ENCODE data around the gene GPC6. TPM values are rescaled to one million over a fixed set of nuclear protein-coding genes. Genes with fewer than 3 reads are reported as not detected.

The GPC6 gene
- total RNA-seq, 1 donor from 2014 or later = not detected

DNA sequence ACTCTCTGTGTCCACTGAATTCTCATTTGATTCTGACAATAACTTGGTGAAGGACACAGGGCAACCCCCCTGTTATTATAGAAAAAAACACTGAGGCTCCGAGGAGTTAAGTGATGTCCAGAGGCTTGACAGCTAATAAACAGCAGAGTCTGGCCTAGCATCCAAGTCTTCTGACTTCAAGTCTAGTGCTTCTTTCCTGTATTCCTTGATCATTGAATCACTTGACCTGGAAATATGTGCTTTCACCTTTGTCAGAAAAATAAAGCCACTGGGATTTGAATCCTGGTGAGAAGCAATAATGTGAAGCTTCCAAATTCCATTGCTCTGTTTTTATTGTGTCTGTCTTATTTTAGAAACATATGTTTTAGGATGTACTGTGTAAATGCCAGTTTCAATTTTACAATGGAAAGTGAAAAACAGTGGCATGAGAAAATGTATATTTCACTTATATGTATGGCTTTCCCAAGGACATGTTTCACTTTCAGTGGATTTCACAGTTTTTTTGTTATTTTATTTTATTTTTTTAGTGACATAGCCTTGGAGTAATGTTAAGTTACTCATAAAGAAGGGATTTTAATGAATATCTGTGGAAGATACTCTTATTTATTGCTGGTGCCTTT lies 190.2 kb downstream of the GPC6 start:
- no peak for ATAC-seq (ENCODE audit: low read depth)
- TF ChIP-seq, protein P1, sequence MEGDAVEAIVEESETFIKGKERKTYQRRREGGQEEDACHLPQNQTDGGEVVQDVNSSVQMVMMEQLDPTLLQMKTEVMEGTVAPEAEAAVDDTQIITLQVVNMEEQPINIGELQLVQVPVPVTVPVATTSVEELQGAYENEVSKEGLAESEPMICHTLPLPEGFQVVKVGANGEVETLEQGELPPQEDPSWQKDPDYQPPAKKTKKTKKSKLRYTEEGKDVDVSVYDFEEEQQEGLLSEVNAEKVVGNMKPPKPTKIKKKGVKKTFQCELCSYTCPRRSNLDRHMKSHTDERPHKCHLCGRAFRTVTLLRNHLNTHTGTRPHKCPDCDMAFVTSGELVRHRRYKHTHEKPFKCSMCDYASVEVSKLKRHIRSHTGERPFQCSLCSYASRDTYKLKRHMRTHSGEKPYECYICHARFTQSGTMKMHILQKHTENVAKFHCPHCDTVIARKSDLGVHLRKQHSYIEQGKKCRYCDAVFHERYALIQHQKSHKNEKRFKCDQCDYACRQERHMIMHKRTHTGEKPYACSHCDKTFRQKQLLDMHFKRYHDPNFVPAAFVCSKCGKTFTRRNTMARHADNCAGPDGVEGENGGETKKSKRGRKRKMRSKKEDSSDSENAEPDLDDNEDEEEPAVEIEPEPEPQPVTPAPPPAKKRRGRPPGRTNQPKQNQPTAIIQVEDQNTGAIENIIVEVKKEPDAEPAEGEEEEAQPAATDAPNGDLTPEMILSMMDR (IDR thresholded peaks at IDR 0.05) = no peak
- H3K4me1 Mint-ChIP-seq = no peaks in the 10 kb centered on the region
- H3K27me3 Mint-ChIP-seq = no peaks in the 10 kb centered on the region
- POLR2A ChIA-PET = no interaction called here
- H3K4me3 Mint-ChIP-seq = no peak overlapping the region
- H3K36me3 Mint-ChIP-seq (ENCODE audit: low read depth) = no peaks in the 10 kb centered on the region
- CTCF ChIA-PET = no interaction called here
- intact Hi-C loops (cut with micrococcal nuclease) = no loop called here
- no peak overlapping the region for H3K27ac Mint-ChIP-seq
- no peak for DNase-seq
- peaks cover 6% of the 10 kb centered on the region for H3K9me3 Mint-ChIP-seq

DNA sequence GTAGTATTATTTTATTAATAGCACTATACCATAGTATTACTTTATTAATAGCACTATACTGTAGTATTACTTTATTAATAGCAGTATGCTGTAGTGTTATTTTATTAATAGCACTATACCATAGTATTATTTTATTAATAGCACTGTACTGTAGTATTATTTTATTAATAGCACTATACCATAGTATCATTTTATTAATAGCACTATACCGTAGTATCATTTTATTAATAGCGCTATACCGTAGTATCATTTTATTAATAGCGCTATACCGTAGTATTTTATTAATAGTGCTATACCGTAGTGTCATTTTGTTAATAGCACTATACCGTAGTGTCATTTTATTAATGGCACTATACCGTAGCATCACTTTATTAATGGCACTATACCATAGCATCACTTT lies 191.8 kb downstream of the GPC6 start:
- intact Hi-C loops (cut with micrococcal nuclease) = no loop called here
- Mint-ChIP-seq H3K27me3 (no peaks in the 10 kb centered on the region), H3K4me3 (no peak overlapping the region), H3K4me1 (no peaks in the 10 kb centered on the region), H3K36me3 (ENCODE audit: low read depth) (no peaks in the 10 kb centered on the region), H3K27ac (no peak overlapping the region), H3K9me3 (peaks cover 6% of the 10 kb centered on the region)
- CTCF ChIA-PET = no interaction called here
- DNase-seq (no peak), ATAC-seq (ENCODE audit: low read depth) (no peak)
- TF ChIP-seq, protein P1 (IDR thresholded peaks at IDR 0.05) = no peak
- POLR2A ChIA-PET = no interaction called here

DNA sequence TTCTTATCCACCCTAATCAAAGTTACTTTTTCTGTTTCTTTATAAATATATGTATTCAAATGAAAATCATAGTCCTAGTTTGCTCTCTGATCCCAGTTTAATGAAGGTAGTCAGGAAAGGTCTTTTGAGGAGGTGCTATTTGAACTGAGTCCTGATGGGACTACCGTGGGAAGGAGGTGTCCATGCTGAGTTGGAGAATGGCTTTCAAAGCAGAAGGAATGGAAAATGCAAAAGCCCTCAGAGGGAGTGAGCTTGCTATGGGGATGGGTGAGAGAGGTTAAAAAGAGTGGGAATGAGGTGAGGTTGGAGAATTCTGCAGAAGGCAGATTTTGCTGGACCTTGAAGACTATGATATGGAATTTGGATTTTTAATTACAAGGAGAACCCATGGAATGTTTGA lies 193.6 kb downstream of the GPC6 start:
- H3K9me3 Mint-ChIP-seq = no peaks in the 10 kb centered on the region
- no peaks in the 10 kb centered on the region for H3K27me3 Mint-ChIP-seq
- H3K4me1 Mint-ChIP-seq = no peaks in the 10 kb centered on the region
- no peak overlapping the region for H3K27ac Mint-ChIP-seq
- no peaks in the 10 kb centered on the region for H3K36me3 Mint-ChIP-seq (ENCODE audit: low read depth)
- POLR2A ChIA-PET = no interaction called here
- CTCF ChIA-PET = no interaction called here
- no peak for ATAC-seq (ENCODE audit: low read depth)
- DNase-seq = no peak
- TF ChIP-seq, protein P1 (IDR thresholded peaks at IDR 0.05) = no peak
- intact Hi-C loops (cut with micrococcal nuclease) = no loop called here
- no peak overlapping the region for H3K4me3 Mint-ChIP-seq

DNA sequence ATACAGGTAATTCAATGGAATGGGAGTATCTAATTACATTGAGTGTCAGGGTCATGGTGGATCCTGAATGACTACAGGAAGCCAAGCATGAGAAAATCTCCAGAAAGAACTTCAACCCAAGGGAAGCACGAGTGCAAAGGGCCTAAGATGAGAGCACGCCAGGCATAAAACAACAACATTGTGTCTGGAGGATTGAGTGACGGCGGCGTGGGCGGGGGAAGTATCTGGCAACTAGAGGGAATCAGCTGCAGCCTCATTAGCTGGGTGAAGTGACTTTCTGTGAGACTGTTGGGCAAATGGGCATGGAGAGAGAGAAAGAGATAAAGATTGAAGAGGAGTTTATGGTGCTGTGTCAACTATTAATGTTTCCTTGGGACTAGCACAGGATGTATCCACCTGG lies 194.3 kb downstream of the GPC6 start:
- no peak for ATAC-seq (ENCODE audit: low read depth)
- DNase-seq = no peak
- Mint-ChIP-seq H3K4me1 (no peaks in the 10 kb centered on the region), H3K27ac (no peak overlapping the region), H3K36me3 (ENCODE audit: low read depth) (no peaks in the 10 kb centered on the region), H3K27me3 (no peaks in the 10 kb centered on the region), H3K9me3 (peaks cover 2% of the 10 kb centered on the region), H3K4me3 (no peak overlapping the region)
- ChIA-PET CTCF (no interaction called here), POLR2A (no interaction called here)
- intact Hi-C loops (cut with micrococcal nuclease) = no loop called here
- TF ChIP-seq, protein P1 (IDR thresholded peaks at IDR 0.05) = no peak

DNA sequence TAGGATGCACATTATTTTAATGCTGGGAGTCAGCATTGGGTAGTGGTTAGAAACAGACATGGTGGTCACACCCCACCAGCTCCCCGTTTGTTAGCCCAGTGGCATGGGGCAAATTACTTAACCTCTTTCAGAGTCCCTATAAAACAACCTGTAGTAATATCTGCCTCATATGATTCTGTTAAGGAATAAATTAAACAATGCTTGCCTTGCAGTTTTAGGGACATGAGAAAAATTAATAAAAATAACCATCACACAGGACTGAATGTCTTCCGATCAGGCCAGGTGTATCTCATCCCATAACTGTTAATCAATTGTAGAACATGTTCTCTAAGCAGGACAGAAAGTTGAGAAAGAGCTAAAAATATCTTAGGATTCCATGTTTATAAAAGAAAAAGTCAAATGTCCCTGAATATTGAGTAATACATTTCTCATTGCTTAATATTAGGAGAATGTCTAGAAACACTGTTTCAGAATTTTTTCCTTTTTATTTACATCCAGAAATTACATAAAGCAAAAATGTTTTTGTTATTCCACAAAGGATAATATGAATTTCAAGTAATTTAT lies 196.5 kb downstream of the GPC6 start:
- Mint-ChIP-seq H3K27me3 (no peaks in the 10 kb centered on the region), H3K27ac (no peak overlapping the region), H3K36me3 (ENCODE audit: low read depth) (no peaks in the 10 kb centered on the region), H3K9me3 (peaks cover 5% of the 10 kb centered on the region), H3K4me1 (no peaks in the 10 kb centered on the region), H3K4me3 (no peak overlapping the region)
- TF ChIP-seq, protein P1 (IDR thresholded peaks at IDR 0.05) = no peak
- ATAC-seq (ENCODE audit: low read depth) (no peak), DNase-seq (no peak)
- ChIA-PET POLR2A (no interaction called here), CTCF (no interaction called here)
- intact Hi-C loops (cut with micrococcal nuclease) = no loop called here
